Measurements from ENCODE around the gene CPED1.

DNA sequence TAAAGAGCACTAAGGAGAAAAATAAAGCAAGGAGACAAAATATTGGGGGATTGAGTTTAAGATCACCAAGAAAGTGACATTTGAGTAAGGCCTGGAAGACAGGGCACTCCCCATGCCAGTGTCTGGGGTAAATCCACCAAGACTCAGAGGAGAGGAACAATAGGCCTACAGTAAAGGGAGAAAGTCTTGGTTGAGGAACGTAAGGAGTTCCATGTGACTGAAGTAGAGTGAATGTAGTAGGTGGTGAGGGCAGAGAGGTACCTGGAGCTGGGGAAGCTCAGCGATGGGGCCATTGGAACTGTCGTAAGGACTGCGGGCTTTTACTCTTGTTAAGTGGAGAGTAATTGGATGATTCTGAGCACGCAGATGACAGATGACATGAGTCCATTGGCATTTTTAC, 69.4 kb downstream of the CPED1 start:
- TF ChIP-seq, protein P1, sequence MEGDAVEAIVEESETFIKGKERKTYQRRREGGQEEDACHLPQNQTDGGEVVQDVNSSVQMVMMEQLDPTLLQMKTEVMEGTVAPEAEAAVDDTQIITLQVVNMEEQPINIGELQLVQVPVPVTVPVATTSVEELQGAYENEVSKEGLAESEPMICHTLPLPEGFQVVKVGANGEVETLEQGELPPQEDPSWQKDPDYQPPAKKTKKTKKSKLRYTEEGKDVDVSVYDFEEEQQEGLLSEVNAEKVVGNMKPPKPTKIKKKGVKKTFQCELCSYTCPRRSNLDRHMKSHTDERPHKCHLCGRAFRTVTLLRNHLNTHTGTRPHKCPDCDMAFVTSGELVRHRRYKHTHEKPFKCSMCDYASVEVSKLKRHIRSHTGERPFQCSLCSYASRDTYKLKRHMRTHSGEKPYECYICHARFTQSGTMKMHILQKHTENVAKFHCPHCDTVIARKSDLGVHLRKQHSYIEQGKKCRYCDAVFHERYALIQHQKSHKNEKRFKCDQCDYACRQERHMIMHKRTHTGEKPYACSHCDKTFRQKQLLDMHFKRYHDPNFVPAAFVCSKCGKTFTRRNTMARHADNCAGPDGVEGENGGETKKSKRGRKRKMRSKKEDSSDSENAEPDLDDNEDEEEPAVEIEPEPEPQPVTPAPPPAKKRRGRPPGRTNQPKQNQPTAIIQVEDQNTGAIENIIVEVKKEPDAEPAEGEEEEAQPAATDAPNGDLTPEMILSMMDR (conservative IDR thresholded peaks at IDR 0.05; ENCODE audit: low read length), result no peak
- TF ChIP-seq EZH2phosphoT487 (IDR thresholded peaks at IDR 0.05; ENCODE audit: borderline replicate concordance, low read depth, low read length), result no peak

Data from OCI-LY7 (cell line).